Heart left ventricle (tissue), 13 donors: ENCODE data around the gene PRAMEF20.

Experiments
- CTCF ChIP-seq, 12 donors: fragments of 200-600 bp; sonication (generic) in 4 of 12; IDR thresholded peaks; one replicate each; pipeline versions ENCODE4 v1.5.0 to v1.8.0; 2018 to 2022; ENCODE audit warnings: antibody characterized with exemption in 12 of 12, mild to moderate bottlenecking in 5 of 12
- POLR2A ChIP-seq, 2 donors: fragments of 450-650 bp; IDR thresholded peaks; one replicate each; pipeline ENCODE4 v1.6.1; 2017; ENCODE audit warnings: antibody characterized with exemption in 2 of 2, mild to moderate bottlenecking in 2 of 2, moderate library complexity in 2 of 2
- donor health status: ischemic (EF 13 %, LVEDD 7.1; RV severe dilation, severe dysfunction).
- donor health status: DM: no; HTN: yes; CAD: no.
- donor health status: DM: no; HTN: no; CAD: no.
- donor health status: ischemic (EF 25% LVEDD 6.9; RV normal size, moderate dysfunction).
- donor health status: ischemic (EF 25% LVEDD 5.7; RV mildly dilated, moderate dysfunction).
- donor health status: ischemic (EF 35%, LVEDD 5.7; RV mildly dilated, moderate dysfunction).
- donor health status: nonischemic (EF 11% LVEDD 7.7; RV severe dilation, severe dysfunction).
- donor health status: DM: yes; HTN: yes; CAD: no.
- donor health status: PGD.
- donor health status: ischemic (EF 29% LVEDD 5.4; RV normal size, mild dysfunction).
- donor health status: nonischemic (EF 23%, LVEDD 6.1; RV moderate dilation, normal function).

- TF ChIP-seq CTCF (IDR thresholded peaks at IDR 0.05) (no peak), POLR2A (IDR thresholded peaks at IDR 0.05) (no peak)
Measured at GRCh38 chr1:13465515-13465914, 55.3 kb downstream of the PRAMEF20 start.
